GM21619 (cell line): ENCODE results near the gene GALNT1.

Experiments used
- ATAC-seq: cut with Tn5 transposase; IDR thresholded peaks from one replicate; pipeline ENCODE4 v1.9.1; 2021; ENCODE audit not compliant: unreplicated experiment

GALNT1 gene

GRCh38 chr18:35581898-35582641, 530 bp downstream of the GALNT1 start:
- ATAC-seq = no peak

DNA sequence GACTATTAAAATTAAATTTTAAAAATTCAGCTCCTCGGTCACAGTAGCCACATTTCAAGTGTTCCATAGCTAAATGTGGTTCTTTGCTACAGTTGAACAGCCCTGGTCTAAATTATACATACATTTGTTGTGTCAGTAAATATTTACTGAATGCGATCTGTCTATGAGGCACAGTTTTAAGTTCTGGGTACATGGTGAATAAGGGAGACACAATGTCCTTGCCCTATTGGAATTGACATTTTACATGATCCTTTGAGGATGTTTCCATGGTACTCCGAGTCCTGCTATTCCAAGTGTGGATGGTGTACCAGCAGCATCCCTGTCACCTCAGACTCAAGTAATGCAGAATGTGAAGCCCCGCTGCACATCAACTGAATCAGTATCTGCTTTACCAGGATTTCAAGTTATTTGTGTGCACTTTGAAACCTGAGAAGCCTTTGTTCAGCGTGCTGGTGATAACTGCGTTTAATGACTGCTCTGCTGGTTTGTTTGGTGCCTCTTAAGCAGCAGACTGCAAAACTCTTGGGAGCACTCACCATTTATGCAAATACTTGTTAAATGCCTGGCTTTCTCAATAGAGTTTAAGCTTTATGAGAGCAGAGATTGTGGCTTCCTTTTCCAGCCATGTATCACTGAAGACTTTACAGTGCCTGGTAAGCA, 1.5 kb downstream of the GALNT1 start:
- ATAC-seq = no peak

DNA sequence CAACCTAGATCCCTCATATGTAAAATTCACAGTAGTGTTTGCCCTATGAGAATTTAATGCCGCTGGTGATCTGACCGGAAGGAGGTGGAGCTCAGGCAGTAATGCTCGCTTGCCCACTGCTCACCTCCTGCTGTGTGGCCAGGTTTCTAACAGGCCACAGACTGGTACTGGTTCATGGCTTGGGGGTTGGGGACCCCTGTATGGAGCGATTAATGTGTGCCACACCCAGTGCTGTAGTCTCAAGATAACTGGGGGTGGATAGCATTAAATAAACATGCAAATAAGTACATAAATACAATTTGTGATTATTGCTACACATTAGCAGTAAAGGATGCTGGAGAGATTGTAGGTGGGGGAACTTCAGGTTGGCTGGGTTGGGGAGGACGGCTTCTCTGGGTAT, 3.2 kb downstream of the GALNT1 start:
- ATAC-seq = no peak

DNA sequence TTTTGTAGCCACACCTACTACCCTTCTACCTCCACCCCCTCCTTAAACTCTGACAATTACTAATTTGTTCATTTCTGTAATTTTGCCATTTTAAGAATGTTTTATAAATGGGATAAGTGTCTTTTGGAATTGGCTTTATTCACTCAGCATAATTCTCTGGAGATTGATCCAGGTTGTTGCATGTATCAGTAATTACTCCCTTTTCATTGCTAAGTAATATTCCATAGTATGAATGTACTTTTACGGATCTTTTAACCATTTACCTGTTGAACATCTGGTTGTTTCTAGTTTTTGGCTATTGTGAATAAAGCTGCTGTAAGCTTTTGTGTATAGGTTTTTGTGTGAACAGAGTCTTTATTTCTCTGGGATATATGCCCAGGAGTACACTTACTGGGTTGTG, 4.1 kb downstream of the GALNT1 start:
- no peak for ATAC-seq

DNA sequence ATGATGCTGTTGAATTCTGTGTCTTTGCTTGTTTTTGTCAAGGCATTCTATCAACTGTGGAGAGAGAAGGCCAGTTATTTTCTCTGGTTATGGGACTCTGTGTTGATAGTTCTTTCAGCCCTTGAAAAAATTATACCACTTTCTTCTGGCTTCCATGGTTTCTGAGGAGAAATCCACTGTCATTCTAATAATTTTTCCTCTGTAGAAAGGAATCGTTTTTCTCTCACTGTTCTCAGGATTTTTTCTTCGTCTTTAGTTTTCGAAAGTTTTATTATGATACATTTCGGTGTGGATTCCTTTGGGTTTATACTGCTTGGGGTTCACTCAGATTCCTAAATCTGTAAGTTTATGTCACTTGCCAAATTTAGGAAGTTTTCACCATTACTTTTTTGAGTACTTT, 6.6 kb downstream of the GALNT1 start:
- no peak for ATAC-seq

- no peak for ATAC-seq
Measured at GRCh38 chr18:35588995-35589394, 7.5 kb downstream of the GALNT1 start.

- ATAC-seq = no peak
Measured at GRCh38 chr18:35589546-35589945, 8.0 kb downstream of the GALNT1 start.

DNA sequence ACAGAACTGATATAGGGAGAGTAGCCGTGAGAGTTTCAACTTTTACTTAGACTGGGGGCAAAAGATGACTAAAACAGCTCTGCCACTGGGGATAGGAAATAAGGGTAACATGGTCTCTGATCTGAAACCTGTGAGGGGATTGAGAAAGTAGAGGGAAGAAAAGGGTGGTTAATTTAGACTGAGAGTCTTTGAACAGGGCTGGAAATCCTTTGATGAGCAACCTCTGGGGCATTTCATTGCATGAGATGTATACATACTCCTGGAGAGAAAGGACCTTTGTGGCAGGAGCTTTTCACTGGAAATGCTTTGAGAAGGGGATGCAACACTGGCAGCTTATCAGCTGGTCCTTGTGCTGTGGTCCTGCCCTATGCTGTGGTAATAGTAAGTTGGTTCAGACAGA, 9.4 kb downstream of the GALNT1 start:
- no peak for ATAC-seq

DNA sequence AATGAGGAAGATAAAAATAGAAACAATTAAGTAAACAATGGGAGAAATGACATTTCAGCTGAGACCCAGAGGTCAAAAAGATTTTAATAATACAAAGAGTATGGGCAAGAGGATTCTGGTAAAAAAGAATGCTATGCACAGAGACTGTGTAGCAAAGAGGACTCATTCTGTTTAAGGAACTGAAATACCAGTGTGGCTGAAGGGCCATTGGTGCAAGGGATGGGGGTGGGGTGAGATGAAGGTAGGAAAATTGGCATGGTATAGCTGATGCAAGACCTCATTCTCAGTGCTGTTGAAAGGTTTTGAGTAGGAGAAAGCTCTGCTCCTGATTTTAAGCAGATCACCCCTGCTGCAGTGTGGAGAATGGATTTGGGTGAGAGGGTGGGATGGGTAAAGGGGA, 10.8 kb downstream of the GALNT1 start:
- ATAC-seq = peak; percentile 96

- no peak for ATAC-seq
Measured at GRCh38 chr18:35593859-35594258, 12.3 kb downstream of the GALNT1 start.

- no peak for ATAC-seq
Measured at GRCh38 chr18:35597758-35598157, 16.2 kb downstream of the GALNT1 start.

DNA sequence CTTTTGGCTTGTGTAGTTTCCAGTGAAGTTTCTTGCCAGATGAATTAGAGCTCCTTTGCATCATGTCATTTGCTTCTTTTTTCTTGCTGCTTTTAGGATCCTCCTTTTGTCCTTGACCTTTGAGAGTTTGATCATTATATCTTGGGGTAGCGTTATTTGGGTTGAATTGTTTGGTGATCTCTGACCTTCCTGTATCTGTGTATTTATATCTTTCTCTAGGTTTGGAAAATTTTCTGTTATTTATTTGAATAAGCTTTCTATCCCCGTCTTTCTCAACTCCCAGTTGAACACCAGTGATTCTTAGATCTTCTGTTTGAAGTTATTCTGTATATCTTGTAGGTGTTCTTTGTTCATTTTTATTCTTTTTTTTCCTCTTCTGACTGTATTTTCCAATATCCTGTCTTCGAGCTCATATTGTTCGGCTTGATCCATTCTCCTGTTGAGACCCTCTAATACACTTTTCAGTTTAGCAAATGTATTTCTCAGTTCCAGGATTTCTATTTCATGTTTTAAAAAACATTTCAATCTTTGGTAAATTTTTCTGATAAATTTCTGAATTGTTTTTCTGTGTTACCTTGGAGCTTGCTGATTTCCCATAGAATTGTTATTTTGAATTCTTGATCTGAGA, 20.8 kb downstream of the GALNT1 start:
- ATAC-seq = no peak

- ATAC-seq = no peak
Measured at GRCh38 chr18:35603008-35603407, 21.5 kb downstream of the GALNT1 start.

DNA sequence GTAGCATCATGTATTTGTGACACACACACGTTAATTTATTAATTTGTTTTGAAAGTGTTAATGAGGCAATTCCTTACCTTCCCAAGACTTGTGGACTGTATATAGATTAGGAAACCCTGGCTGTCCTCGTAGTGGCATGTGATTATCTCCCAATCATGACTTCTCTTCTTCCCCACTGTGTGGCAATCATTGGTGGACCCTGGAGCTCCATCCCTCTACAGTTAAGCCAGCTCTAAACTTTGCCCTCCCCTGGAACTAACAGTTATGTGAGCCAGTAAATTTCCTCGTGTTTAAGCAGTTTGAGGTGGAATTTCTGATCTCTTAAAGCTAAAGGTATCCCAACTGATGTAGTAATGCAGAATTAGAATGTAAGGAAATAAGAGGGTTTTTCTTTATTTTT, 22.0 kb downstream of the GALNT1 start:
- ATAC-seq = no peak

DNA sequence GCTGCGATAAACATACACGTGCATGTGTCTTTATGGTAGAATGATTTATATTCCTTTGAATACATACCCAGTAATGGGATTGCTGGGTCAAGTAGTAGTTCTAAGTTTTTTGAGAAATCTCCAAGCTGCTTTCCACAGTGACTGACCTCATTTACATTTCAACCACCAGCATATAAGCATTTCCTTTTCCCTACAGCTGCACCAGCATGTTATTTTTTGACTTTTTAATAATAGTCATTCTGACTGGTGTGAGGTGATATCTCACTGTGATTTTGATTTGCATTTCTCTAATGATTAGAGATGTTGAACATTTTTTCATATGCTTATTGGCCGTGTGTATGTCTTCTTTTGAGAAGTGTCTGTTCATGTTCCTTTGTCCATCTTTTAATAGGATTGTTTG, 22.8 kb downstream of the GALNT1 start:
- no peak for ATAC-seq

DNA sequence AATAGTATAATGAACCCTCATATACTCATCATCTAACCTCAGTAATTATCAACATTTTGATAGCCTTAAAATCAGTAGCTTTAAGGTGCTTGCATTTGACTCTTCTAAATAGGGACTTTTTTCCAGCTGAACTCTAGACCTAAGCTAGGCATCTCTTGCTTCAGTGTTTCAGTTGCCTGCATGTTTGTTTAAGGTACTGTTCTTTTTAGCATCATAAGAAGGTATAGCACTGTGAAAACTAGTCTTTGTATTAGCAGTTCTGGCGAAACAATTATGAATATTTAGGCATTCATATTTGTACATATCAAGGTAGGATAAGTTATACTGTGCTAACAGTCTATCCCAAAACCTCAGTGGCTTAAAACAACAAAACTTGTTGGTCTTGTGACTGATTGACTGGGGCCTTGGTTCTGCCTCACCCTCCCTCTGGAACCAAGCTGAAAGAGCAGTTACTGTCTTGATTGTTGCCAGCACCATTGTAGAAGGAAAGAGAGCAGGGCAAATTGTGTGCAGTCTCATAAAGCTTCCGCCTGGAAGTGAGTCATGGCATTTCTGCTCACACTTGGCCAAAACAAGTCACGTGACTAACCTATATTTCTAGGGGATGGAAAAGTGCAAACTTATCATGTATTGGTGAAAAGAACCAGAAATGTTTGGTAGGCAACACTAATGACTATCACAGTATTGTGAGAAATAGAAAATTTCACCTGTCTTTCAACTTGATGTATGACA, 24.3 kb downstream of the GALNT1 start:
- ATAC-seq = no peak

DNA sequence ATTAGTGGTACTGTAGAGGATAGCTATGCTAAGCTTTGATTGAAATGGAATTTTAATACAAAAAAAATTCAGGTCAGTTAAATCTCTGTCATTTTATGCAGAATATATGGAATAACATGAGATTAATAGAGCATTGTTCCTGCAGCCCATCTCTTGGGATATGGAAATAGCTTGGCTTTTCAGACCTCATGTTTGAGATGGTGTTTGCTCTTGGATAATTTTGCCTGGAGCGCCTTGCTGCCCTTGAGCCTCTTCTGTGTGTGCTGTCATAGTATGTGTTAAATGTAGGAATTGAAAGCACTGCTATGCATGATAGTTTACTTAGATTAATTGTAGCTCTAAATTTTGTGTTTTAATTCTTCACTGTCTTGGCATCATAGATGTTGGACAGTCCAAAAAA, 27.7 kb downstream of the GALNT1 start:
- no peak for ATAC-seq

GRCh38 chr18:35610089-35610488, 28.5 kb downstream of the GALNT1 start:
- no peak for ATAC-seq

- ATAC-seq = no peak
Measured at GRCh38 chr18:35610724-35611123, 29.2 kb downstream of the GALNT1 start.

- no peak for ATAC-seq
Measured at GRCh38 chr18:35611518-35611917, 30.0 kb downstream of the GALNT1 start.

GRCh38 chr18:35616074-35616473, 34.5 kb downstream of the GALNT1 start:
- ATAC-seq = no peak
